ENCODE measurements around the gene AKT3. TPM values are rescaled to one million over a fixed set of nuclear protein-coding genes. Genes with fewer than 3 reads are reported as not detected.
A peak's percentile ranks its signal among the peaks of the same experiment; 100 is the strongest.

Gene AKT3
- total and polyA plus RNA-seq, 7 donors = 2.1 to 105 (median 66.4) TPM

DNA sequence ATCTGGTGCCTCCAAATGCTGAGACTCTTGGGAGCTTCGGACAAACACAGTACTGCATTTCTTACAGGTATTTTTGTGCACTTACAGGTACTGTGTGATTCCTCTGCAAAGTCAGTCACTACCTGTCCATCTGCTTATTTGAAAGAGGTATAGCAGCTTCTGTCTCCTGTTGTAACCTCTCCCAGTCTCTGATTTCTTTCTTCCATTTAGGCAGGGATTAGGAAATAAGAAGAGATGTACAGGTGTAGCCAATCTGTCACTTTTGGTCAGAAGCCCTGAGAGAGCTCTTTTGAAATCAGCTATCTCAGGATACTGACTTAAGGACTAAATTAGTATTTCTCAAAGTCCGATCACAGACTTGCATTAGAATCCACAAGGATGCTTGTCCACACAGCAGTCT is 54.0 kb downstream of the AKT3 start:
- WGBS, 2 donors = 92 to 95% methylated on average over 2 of the region's 2 CpGs
- Histone ChIP-seq H3K27ac (no peak overlapping the region), H3K4me1 (peaks cover 0 to 63% (median 45%) of the 10 kb centered on the region in 4 donors), H3K9me3 (no peaks in the 10 kb centered on the region), H3K27me3 (no peaks in the 10 kb centered on the region), H3K4me3 (no peak overlapping the region), H3K36me3 (no peaks in the 10 kb centered on the region)
- TF ChIP-seq EP300 (IDR thresholded peaks at IDR 0.05) = no peak
- no peak for TF ChIP-seq POLR2AphosphoS5 (IDR thresholded peaks at IDR 0.05)
- TF ChIP-seq, protein P1, sequence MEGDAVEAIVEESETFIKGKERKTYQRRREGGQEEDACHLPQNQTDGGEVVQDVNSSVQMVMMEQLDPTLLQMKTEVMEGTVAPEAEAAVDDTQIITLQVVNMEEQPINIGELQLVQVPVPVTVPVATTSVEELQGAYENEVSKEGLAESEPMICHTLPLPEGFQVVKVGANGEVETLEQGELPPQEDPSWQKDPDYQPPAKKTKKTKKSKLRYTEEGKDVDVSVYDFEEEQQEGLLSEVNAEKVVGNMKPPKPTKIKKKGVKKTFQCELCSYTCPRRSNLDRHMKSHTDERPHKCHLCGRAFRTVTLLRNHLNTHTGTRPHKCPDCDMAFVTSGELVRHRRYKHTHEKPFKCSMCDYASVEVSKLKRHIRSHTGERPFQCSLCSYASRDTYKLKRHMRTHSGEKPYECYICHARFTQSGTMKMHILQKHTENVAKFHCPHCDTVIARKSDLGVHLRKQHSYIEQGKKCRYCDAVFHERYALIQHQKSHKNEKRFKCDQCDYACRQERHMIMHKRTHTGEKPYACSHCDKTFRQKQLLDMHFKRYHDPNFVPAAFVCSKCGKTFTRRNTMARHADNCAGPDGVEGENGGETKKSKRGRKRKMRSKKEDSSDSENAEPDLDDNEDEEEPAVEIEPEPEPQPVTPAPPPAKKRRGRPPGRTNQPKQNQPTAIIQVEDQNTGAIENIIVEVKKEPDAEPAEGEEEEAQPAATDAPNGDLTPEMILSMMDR (IDR thresholded peaks at IDR 0.05) = no peak
- TF ChIP-seq POLR2A (IDR thresholded peaks at IDR 0.05) = no peak
- no peak for DNase-seq
- intact Hi-C loops (cut with DNase I) = no loop called here

DNA sequence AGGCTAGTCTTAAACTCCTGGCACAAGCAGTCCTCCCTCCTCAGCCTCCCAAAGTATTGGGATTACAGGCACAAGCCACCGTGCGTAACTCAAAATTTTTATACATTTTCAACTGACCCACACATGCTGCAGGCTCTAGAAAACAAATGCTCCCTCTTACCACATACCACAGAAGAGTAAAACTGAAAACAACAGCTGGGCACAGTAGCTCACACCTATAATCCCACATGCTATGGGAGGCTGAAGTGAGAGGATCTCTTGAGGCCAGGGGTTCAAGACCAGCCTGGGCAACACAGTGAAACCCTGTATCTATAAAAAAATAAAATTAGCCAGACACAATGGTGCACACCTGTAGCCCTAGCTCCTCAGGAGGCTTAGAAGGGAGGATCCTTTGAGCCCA is 56.7 kb downstream of the AKT3 start:
- WGBS, 2 donors = 82 to 90% methylated on average over 2 of the region's 2 CpGs
- no peaks in the 10 kb centered on the region for H3K27me3 ChIP-seq
- intact Hi-C loops (cut with DNase I) = no loop called here
- no peak for DNase-seq
- H3K4me1 ChIP-seq = peaks cover 0 to 63% (median 53%) of the 10 kb centered on the region in 4 donors
- H3K9me3 ChIP-seq = no peaks in the 10 kb centered on the region
- peak overlapping the region in 3 of 4 donors; percentile 23 to 58 (median 56) for H3K27ac ChIP-seq
- TF ChIP-seq POLR2A (IDR thresholded peaks at IDR 0.05) = no peak
- TF ChIP-seq POLR2AphosphoS5 (IDR thresholded peaks at IDR 0.05) = no peak
- no peak for TF ChIP-seq EP300 (IDR thresholded peaks at IDR 0.05)
- TF ChIP-seq, protein P1 (IDR thresholded peaks at IDR 0.05) = no peak
- no peaks in the 10 kb centered on the region for H3K36me3 ChIP-seq
- no peak overlapping the region for H3K4me3 ChIP-seq

DNA sequence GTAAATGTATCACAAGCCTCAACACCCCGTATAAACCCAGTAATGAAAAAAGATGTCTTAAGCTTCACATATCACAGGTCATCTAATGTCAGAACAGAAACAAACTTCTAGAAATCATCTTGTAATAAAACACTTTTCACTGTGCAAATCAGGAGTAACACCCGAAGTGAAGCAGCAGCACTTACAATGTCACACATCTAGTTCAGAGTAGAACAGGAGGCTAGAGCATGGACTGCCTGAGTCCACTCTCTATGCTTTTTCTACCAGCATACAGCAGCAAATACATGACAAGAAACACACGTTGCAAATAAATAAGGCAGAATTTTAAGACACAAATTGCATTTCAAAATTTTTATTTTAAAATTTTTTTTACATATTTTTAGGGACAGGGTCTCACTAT is 57.2 kb downstream of the AKT3 start:
- Histone ChIP-seq H3K27ac (peak overlapping the region; percentile 23 to 58 (median 50)), H3K36me3 (no peaks in the 10 kb centered on the region), H3K4me3 (no peak overlapping the region), H3K27me3 (no peaks in the 10 kb centered on the region), H3K9me3 (no peaks in the 10 kb centered on the region), H3K4me1 (peaks cover 0 to 63% (median 54%) of the 10 kb centered on the region in 4 donors)
- no peak for DNase-seq
- intact Hi-C loops (cut with DNase I) = no loop called here
- TF ChIP-seq POLR2A (IDR thresholded peaks at IDR 0.05) (no peak), POLR2AphosphoS5 (IDR thresholded peaks at IDR 0.05) (no peak), EP300 (IDR thresholded peaks at IDR 0.05) (no peak)
- TF ChIP-seq, protein P1 (IDR thresholded peaks at IDR 0.05) = no peak
- 41 to 66% methylated on average over 3 of the region's 3 CpGs for WGBS, 2 donors

DNA sequence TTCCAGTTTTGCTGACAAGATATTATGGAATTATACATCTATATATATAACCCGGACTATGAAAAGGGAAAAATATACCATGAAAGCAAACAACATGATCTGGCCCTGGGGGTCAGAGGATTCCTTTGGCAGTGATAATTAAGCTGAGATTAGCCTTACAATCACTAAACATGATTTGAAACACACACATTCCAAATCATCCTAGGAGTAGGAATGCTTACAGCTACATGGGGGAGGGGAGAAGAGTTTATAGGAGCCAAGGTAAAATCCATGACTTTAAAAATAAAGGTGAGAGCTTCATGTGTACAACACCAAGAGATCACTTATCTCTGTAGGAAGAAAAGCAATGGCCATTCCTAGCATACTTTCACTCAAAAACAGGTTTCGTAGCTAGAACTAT is 57.6 kb downstream of the AKT3 start:
- WGBS, 2 donors = 62 to 73% methylated on average over 2 of the region's 2 CpGs

More for the DNA sequence above, 57.6 kb downstream of the AKT3 start:
- no peaks in the 10 kb centered on the region for H3K9me3 ChIP-seq
- no peak for DNase-seq
- no peak overlapping the region for H3K4me3 ChIP-seq
- TF ChIP-seq POLR2A (IDR thresholded peaks at IDR 0.05) = no peak
- no peak for TF ChIP-seq EP300 (IDR thresholded peaks at IDR 0.05)
- no peak for TF ChIP-seq POLR2AphosphoS5 (IDR thresholded peaks at IDR 0.05)
- TF ChIP-seq, protein P1 (IDR thresholded peaks at IDR 0.05) = no peak
- no peaks in the 10 kb centered on the region for H3K27me3 ChIP-seq
- intact Hi-C loops (cut with DNase I) = no loop called here
- peaks cover 0 to 63% (median 54%) of the 10 kb centered on the region in 4 donors for H3K4me1 ChIP-seq
- H3K27ac ChIP-seq = peak overlapping the region; percentile 23 to 58 (median 50)
- no peaks in the 10 kb centered on the region for H3K36me3 ChIP-seq

All from sigmoid colon (tissue), 7 donors.